Caco-2 (cell line): ENCODE results near the gene COL4A3. TPM values are rescaled to one million over a fixed set of nuclear protein-coding genes. Genes with fewer than 3 reads are reported as not detected.

Source experiments
- BruUV-seq: library from RNA; stranded (reverse); fragments of 400-500 nt; replicated peaks from 2 replicates; lab custom pipeline; 2021; lab: Mats Ljungman, UMichigan
- CTCF ChIA-PET: fragments of 300-600 bp; sonication (Branson Sonifier 250); formaldehyde crosslinking; loops from one replicate; lab custom pipeline; 2022; ENCODE audit warnings: antibody characterized with exemption; lab: Charles Lee
- POLR2A ChIA-PET: fragments of 300-600 bp; sonication (Branson Sonifier 250); formaldehyde crosslinking; loops from one replicate; lab custom pipeline; 2022; ENCODE audit warnings: antibody characterized with exemption; lab: Charles Lee
- DNase-seq, 2 experiments: peaks; one replicate each; pipeline versions ENCODE4 v3.0.0 to v3.0.0-alpha.2; 2020 to 2022
- H3K27me3 ChIP-seq: replicated peaks from 2 replicates; pipeline ENCODE4 v1.6.0; 2011; ENCODE audit warnings: low read length; ENCODE audit not compliant: control insufficient read depth, insufficient read depth
- H3K36me3 ChIP-seq: 2 replicates; pipeline ENCODE4 v1.5.1; 2011; ENCODE audit warnings: low read length; ENCODE audit not compliant: control insufficient read depth, insufficient read depth
- H3K4me1 ChIP-seq: fragments of 250-450 bp; sonication (Bioruptor Pico); 2 replicates; pipeline ENCODE4 v1.5.1; 2020; ENCODE audit warnings: mild to moderate bottlenecking
- H3K4me3 ChIP-seq: 2 replicates; pipeline ENCODE4 v1.5.1; 2011; ENCODE audit warnings: low read depth, mild to moderate bottlenecking, control low read depth, low read length
- H3K9me3 ChIP-seq: fragments of 250-450 bp; sonication (Bioruptor Pico); 2 replicates; pipeline ENCODE4 v1.5.1; 2020; ENCODE audit warnings: mild to moderate bottlenecking, moderate library complexity
- H3K27ac Mint-ChIP-seq: one replicate; pipeline ENCODE4 v1.8.0; 2022; ENCODE audit warnings: mixed read lengths; ENCODE audit not compliant: unreplicated experiment
- H3K27me3 Mint-ChIP-seq: one replicate; pipeline ENCODE4 v1.8.0; 2022; ENCODE audit warnings: mixed read lengths; ENCODE audit not compliant: insufficient read depth, unreplicated experiment
- H3K36me3 Mint-ChIP-seq: one replicate; pipeline ENCODE4 v1.8.0; 2022; ENCODE audit warnings: mild to moderate bottlenecking, mixed read lengths; ENCODE audit not compliant: insufficient read depth, unreplicated experiment
- H3K4me1 Mint-ChIP-seq: one replicate; pipeline ENCODE4 v1.8.0; 2022; ENCODE audit warnings: low read depth, mixed read lengths; ENCODE audit not compliant: unreplicated experiment
- H3K4me3 Mint-ChIP-seq: one replicate; pipeline ENCODE4 v1.8.0; 2022; ENCODE audit warnings: mild to moderate bottlenecking, moderate library complexity, mixed read lengths; ENCODE audit not compliant: unreplicated experiment
- H3K9me3 Mint-ChIP-seq: one replicate; pipeline ENCODE4 v1.8.0; 2022; ENCODE audit warnings: mixed read lengths; ENCODE audit not compliant: unreplicated experiment
- CTCF ChIP-seq, 2 experiments: fragments of 200-600 bp in 1 of 2; IDR thresholded peaks; 1 replicate in 1 of 2; 2 replicates in 1 of 2; pipeline versions ENCODE4 v1.5.1 to v1.8.0; 2011 to 2022; ENCODE audit warnings: antibody characterized with exemption in 1 of 2, control low read depth in 1 of 2, inconsistent platforms in 1 of 2, low read depth in 1 of 2, low read length in 1 of 2, mild to moderate bottlenecking in 1 of 2, moderate library complexity in 1 of 2; ENCODE audit not compliant: insufficient read depth in 1 of 2, severe bottlenecking in 1 of 2, unreplicated experiment in 1 of 2
- intact Hi-C: fragments of 100-400 bp; cut with micrococcal nuclease; formaldehyde crosslinking; loops from one replicate; pipeline ENCODE4 v1.10.0; 2022; ENCODE audit not compliant: unreplicated experiment
- total RNA-seq: library from RNA; stranded (reverse); gene quantifications from 2 replicates; pipeline ENCODE4 v1.2.3, GENCODE V29; 2022

Gene COL4A3
- total RNA-seq, 1 experiment from 2014 or later, result 4.2 TPM

- Mint-ChIP-seq H3K36me3 (peaks cover 35% of the 10 kb centered on the region), H3K4me3 (peak overlapping the region; percentile 80), H3K27ac (peak overlapping the region; percentile 84), H3K4me1 (no peaks in the 10 kb centered on the region), H3K27me3 (no peaks in the 10 kb centered on the region), H3K9me3 (peaks cover 24% of the 10 kb centered on the region)
- Histone ChIP-seq H3K4me3 (peak overlapping the region; percentile 71), H3K27me3 (no peaks in the 10 kb centered on the region), H3K4me1 (peaks cover 12% of the 10 kb centered on the region; the same call in 1 of the 2 replicates), H3K9me3 (peaks cover 10% of the 10 kb centered on the region; the same call in 1 of the 2 replicates), H3K36me3 (no peaks in the 10 kb centered on the region)
- DNase-seq, result peak in 1 of 2 experiments; percentile 16
- intact Hi-C loops, result loop anchor here (1.0 to 10.0 kb wide), 3 partner anchors 11 to 160 kb away; partner anchors contain the start of genes COL4A3 and COL4A4
- ChIA-PET CTCF (interaction anchor here (0.6 to 0.8 kb wide), 2 partner anchors 17 to 138 kb away, joined by 3 read pairs; no protein-coding TSS in a partner anchor), POLR2A (interaction anchor here (0.6 kb wide), 1 partner anchor 143 kb away, joined by 9 read pairs; no protein-coding TSS in a partner anchor)
- BruUV-seq, result TSS peak; percentile 86
- no peak for TF ChIP-seq CTCF (IDR thresholded peaks at IDR 0.05; ENCODE audit: insufficient read depth in 1 of 2, low read depth in 1 of 2, low read length in 1 of 2, severe bottlenecking in 1 of 2, unreplicated experiment in 1 of 2)
Observed at GRCh38 chr2:227324642-227324994, 160.2 kb downstream of the COL4A3 start.

- no TSS peak for BruUV-seq
Observed at GRCh38 chr2:227324995-227325838, 160.8 kb downstream of the COL4A3 start, which contains the start of gene MFF. MFF (plus strand) TSS chr2:227325251; CDS start chr2:227330666, 5,415 bp downstream.

More at GRCh38 chr2:227324995-227325838, 160.8 kb downstream of the COL4A3 start, which contains the start of gene MFF:
- intact Hi-C loops, result loop anchor here (1.0 to 10.0 kb wide), 4 partner anchors 12 to 195 kb away; partner anchors contain the start of genes COL4A3 and COL4A4
- H3K9me3 Mint-ChIP-seq, result peaks cover 20% of the 10 kb centered on the region
- POLR2A ChIA-PET, result interaction anchor here (0.6 kb wide), 1 partner anchor 142 kb away, joined by 9 read pairs; no protein-coding TSS in a partner anchor
- H3K4me1 Mint-ChIP-seq, result no peaks in the 10 kb centered on the region
- CTCF ChIA-PET, result interaction anchor here (0.5 to 0.8 kb wide), 3 partner anchors 12 to 204 kb away, joined by 3 read pairs; no protein-coding TSS in a partner anchor
- H3K9me3 ChIP-seq, result peaks cover 10% of the 10 kb centered on the region; the same call in 1 of the 2 replicates
- peak within 1 kb of the TSS; percentile 71 for H3K4me3 ChIP-seq
- no peaks in the 10 kb centered on the region for H3K27me3 ChIP-seq
- DNase-seq, result peak; percentile 87 to 89
- peaks cover 31% of the 10 kb centered on the region for H3K36me3 Mint-ChIP-seq
- no peaks in the 10 kb centered on the region for H3K27me3 Mint-ChIP-seq
- H3K4me1 ChIP-seq, result peaks cover 12% of the 10 kb centered on the region; the same call in 1 of the 2 replicates
- H3K4me3 Mint-ChIP-seq, result peak within 1 kb of the TSS; percentile 80
- peak within 1 kb of the TSS; percentile 84 for H3K27ac Mint-ChIP-seq
- H3K36me3 ChIP-seq, result no peaks in the 10 kb centered on the region
- TF ChIP-seq CTCF (IDR thresholded peaks at IDR 0.05; ENCODE audit: insufficient read depth in 1 of 2, low read depth in 1 of 2, low read length in 1 of 2, severe bottlenecking in 1 of 2, unreplicated experiment in 1 of 2), result peak in 1 of 2 experiments; percentile 26
